GM18508 (cell line): ENCODE results near the gene SETBP1.
A peak's percentile ranks its signal among the peaks of the same experiment; 100 is the strongest.

ENCODE experiments used
- ATAC-seq: cut with Tn5 transposase; IDR thresholded peaks from one replicate; pipeline ENCODE4 v1.9.1; 2021; ENCODE audit warnings: moderate number of reproducible peaks; ENCODE audit not compliant: insufficient read depth, unreplicated experiment

The SETBP1 gene

DNA sequence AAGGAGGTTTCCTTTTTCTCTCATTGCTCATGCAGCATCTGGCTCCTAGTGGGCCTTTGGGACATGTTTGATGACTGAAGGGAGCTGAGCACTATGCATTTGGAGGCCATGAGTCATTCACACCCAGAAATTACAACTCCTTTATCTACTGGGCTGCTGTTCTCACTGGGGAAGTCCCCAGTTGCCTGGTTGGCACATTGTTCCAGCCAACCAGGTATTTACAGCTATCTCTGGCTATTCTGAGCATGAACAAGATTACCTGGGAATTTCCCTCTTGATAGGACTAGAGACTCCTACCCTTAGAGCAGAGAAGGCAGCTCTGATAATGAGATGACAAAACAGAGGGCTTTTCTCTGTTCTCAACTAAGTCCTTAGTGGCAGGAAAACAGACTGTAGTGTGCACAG lies 206.5 kb downstream of the SETBP1 start:
- peak; percentile 91 for ATAC-seq

DNA sequence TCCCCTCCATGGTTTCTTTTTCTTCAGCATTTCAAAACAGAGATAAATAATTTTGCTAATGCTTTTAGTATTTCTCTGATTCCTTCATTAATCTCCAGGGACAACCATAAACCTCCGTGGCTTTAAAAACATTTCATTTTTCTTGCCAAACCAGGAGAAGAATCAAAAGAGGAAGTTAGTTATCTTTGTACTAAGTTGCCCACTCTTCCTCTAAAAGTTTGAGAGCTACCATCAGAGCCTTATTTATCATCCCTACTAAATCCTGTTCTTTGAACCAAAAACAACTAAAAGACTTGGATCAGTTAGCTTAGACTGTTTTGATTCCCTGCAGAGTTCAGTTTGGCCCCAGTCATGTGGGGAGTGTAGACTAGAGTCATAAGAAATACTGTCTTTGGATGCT lies 208.4 kb downstream of the SETBP1 start:
- no peak for ATAC-seq

DNA sequence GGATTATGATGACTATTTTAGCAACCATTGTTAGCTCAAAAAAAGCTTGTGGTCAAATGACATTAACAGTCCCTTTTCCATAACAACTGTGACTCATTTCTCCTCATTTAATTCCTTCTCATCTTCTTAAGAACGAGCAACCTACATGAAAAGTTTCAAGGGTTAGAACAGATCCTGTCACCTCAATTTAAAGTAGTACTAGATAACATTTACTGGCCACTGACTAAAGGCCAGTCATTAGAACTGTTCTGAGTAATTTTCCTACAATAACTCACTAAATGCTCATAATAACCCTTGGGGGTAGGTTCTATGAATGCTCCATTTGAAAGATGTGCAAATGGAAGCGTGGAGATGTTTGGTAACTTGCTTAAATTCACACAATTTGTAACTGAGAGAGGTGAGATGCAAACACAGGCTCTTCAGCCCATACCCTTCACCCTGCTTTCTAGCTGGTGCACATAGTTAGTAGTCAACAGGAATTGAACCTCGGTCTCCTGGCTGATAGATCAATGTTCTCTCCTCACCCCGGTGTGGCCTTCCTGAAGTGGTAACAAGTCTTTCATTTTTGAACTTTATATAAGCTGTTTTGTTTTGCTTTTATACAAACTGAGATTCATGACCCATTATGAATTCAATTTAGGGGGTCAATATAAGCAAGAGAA lies 212.5 kb downstream of the SETBP1 start:
- no peak for ATAC-seq

DNA sequence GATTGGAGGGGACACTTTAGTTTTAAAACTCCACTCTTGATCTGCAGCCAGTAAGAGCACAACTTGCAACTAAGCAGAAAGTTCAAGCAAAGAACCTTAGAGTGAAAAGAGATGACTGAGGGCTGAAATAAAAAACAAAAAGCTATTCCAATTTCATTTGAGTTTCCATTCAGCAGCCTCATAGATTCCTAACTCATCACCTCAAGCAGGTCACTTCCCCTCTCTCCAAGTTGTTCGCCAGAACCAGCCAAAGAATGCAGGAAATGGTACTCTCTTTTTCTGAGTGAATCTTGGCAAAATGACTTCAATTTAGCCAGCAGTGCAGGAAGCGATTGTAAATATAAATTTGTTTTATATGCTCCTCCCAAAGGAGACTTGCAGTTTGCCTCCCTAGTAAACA lies 213.3 kb downstream of the SETBP1 start:
- ATAC-seq: no peak

DNA sequence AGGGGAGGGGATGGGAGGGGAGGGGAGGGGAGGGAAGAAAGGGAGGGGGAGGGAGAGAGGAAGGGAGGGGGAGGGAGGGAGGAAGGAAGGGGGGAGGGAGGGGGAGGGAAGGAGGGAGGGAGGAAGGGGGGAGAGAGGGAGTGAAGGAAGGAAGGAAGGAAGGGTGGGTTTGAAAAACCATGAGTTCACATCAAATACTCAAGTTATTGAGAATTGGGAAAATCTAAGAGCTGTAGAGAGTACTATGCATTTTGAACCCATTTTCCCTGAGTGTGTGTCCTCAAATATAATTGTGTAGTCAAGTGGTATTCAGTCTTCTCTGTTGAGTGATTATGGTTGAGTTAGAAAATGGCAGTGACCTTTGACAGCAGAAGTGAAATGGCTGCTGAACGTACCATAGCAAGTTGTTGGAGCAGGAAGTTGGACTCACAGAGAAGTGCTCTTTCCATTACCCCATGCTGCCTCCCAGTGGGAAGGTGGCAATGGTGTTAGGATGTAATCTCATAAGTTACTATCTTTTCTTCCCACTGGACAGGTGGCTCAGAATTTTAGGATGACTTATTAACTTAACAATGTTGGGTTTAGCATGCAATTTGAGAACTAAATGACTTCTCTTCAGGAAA lies 214.6 kb downstream of the SETBP1 start:
- ATAC-seq: peak; percentile 69

DNA sequence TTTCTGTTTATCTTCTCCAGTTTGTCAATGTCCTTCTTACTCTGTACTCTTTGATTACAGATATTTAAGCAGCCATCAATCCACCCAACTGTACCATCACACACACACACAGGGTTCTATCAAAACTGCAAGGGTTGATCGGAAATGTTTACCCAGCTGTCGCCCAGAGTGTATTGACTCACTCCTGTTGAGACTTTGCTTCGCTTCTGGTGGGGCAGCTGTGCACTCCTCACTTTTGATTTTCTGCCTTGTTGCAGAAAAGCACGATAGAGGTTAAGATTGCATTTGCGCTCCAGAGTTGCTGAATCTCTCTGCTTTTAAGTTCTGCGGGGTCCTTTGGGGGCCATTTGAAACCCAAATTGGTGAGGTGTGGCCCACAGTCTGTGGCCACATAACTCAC lies 216.2 kb downstream of the SETBP1 start:
- ATAC-seq: no peak

DNA sequence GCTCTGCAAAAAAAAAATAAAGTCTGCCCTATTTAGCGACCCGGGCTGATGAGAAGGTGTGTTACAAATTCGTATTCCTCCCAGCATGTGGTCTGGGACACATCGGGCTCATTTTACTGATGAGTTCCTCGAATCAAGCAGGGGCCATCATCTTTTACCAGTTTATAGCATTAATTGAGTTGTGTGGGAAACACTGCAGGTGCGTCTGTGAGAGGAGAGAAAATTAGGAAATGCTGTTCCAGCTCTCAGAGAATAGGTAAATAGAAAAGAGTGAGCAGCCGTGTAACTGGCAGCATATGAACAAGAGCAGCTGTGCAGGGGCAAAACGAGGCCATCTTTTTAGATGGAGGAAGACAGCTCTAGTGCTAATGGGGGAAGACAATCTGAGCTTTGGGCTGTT lies 216.7 kb downstream of the SETBP1 start:
- ATAC-seq: no peak

DNA sequence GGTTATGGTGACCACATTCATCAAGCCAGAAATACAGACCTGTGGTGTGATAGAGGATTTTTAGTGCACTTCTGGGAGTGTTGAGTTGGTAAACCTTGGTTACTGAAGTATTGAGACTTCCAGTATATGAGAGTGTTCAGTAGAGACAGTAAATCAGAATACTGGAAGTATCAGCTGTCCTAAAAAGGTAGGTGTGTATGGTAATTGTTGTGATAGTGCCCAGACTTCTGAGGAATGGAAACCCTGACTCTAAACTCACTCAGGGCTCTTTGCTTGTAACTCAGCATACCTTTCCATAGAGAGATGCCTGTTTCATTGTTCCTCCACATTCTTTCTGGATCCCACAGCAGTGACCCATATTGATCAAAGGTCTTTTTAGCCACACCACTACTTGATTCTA lies 217.1 kb downstream of the SETBP1 start:
- ATAC-seq: no peak

DNA sequence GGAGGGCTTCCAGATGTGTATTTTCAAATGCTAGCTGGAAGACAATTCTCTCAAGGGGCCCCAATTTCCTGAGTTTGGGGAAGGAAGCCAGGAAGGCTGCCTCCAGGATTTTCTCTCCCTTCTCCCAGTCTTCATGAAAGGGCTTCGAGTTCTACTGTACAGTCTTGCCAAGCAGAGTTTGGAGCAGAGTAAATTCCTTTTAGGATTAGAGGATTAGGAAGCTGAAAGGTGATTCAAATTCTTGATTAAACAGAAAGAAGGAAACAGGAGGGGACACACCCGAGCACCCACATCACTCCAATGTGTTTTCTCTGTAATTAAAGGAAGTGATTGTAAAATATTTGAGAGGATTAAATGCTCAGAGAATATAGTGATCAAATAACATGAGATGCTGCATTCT lies 217.8 kb downstream of the SETBP1 start:
- no peak for ATAC-seq

DNA sequence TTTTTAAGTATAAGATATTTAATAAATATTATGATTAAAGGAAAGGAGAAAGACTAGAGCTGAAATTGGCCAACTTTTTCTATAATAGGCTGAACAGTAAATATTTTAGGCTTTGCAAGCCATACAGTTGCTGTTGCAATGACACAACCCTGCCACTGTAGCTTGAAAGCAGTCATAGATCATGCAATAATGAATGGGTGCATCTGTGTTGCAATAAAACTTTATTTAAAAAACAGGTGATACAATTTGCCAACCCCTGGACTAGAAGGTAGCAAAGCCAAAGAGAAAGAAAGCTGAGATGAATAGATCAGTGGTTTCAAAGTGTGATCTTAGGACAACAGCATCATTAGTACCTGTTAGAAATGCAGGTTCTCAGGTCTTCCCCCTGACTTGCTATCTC lies 219.1 kb downstream of the SETBP1 start:
- ATAC-seq: no peak

DNA sequence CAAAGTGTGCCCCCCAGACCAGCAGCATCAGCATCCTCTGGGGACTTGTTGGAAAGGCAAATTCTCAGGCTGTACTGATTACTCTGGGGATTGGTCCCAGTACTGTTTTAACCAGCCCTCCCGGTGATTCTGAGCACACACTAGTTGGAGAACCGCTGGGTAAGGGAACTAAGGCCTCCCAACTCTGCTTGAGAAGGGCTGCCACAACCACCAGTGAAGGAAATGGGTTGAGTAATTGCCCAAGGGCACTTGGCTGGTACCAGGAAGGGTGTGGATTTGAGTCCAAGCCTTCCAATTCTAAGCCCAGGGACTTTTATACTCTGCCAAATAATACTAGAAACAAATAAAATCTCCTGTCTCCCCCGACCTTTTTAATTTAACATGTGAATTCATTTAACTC lies 219.9 kb downstream of the SETBP1 start:
- no peak for ATAC-seq

DNA sequence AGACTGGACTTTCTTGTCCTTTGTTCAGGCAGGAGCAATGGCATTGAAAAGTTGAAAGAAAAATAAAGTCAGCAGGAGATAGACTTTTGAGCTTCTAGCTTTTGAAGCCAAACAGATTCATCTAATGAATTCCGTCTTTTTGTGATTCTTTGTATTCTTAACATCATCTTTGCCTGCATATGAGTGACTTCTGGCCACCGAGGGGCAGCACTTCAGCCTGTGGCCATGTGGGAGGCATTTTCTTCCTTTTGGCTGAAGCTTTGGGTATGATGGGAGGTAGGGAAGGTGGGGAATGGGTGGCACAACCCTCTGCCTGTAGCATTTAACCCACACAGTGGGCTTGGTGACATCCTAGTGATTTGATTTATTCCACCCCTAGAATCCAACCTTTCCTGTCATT lies 220.6 kb downstream of the SETBP1 start:
- ATAC-seq: no peak

DNA sequence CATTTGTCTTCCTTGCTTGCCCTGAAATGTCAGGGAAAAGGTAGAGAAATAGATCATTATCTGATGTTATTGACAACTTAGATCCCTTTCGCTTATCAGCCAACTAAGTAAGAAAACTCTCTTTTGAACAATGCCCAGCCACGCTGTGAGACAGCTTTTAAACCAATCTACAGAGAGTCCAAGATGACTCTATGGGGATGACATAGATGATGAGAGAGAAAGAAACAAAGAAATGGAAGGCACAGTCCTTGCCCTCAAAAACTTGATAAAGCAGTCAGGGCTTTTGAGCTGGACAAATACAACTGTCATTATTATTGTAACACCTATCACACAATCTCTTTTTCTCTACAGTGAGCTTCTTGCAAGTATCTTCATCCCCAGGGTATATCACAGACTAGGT lies 222.6 kb downstream of the SETBP1 start:
- no peak for ATAC-seq

DNA sequence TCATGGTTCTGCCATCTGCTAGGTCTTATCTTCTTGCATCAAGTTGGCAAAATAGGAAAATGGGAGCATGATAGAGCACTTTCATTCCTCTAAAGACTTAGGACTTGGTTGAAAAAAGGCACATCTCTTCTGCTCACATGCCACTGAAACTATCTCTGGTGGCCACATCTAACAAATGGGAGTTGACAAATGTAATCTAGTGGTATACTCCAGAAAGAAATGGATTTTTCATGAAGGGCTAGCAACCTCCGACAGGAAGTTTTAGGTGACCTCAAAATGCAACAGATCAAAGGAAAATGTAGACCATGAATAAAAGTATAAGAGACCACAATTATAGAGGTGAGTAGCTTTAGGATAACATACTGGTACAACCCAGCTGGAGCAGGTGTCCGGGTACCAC lies 224.1 kb downstream of the SETBP1 start:
- ATAC-seq: no peak

DNA sequence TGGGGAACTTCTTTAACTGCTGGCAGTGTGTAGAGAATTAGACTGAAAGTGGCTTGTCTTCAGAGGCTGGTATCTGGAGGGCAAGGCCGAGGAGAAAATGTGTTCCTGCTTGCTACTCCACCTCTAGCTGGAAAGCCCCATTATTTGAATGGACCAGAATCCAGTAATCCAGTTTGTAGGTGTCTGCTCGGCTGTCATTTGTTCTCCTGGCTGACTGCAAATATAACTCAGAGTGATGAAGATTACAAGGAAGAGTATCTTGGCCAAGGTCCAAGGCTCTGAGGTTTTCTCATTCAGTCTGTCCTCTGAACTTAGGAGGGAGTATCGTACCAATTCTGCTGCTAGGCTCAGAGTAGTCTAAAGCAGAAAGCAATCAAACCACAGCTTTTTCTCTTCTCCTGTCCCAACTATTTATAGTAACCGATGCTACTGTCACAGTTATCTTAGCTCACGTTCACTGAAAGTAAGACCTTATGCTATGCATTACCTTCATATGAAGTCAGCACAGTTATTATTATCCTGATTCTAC lies 228.6 kb downstream of the SETBP1 start:
- peak; percentile 83 for ATAC-seq

DNA sequence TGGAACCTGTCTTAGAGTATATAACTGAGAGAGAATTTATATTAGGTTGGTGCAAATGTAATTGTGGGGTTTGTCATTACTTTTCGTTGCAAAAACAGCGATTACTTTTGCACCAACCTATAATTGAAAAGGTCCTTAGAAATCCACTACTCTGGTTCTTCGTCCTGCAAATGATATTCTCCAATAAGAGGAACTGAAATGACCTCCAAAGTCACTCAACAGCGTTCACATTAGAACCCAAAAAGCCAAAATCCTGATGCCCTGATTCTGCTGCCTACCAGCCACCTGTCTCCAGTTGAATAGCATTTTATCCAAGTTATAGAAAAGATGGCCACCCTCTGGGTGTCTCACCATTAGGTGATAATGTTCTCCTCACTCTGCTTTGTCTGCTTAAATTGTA lies 230.6 kb downstream of the SETBP1 start:
- no peak for ATAC-seq

DNA sequence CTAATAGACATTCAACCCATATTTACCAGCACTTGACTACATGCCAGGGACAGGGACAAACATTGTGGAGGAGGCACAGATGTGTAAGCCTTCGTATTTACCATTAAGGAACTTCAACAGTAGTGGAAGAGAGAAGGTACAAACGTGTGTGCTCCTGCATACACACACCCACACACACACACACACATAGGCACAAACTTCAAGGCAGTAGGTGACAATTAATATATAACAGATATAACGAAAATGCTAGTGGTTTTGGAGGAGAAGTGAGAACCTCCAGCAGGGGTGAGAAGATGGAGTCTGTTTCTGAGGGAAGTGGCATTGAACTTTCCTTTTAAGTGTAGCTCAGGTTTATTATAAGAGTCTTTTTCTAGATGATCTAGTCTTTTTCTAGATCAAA lies 231.1 kb downstream of the SETBP1 start:
- ATAC-seq: peak; percentile 30

DNA sequence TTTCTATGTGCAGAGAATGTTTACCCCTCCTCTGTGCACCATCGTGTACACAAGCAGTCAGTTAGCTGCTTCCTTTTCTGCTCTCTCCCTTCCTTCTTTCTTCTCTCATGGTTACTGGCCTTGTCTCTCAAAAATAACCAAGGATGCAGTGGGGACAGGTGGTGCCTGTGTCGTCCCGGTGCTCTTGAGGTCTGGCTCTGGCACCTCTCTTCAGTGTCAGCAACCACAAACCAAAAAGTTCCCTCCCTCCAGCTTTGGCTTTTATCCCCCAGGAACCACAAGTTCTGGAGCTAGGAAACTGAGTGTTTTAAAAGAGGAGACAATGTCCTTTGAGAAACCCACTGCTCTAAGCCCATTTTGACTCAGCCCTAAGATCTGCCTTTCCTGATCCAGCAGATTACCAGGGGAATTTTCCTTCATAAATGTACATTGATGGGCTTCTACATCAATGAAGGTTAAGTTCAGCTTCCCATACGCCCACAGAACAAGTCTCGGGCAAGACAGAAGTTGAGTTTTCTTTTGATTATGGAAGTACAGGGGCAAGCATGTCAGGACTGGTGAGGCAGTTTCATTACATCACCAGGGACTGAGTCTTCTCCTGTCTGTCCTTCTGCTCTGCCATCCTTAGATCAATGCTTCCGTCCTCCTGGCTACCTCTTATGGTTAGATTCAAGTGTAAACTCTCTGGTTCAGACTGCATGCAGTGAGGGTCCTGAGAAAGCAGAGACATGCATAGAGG lies 232.2 kb downstream of the SETBP1 start:
- no peak for ATAC-seq

DNA sequence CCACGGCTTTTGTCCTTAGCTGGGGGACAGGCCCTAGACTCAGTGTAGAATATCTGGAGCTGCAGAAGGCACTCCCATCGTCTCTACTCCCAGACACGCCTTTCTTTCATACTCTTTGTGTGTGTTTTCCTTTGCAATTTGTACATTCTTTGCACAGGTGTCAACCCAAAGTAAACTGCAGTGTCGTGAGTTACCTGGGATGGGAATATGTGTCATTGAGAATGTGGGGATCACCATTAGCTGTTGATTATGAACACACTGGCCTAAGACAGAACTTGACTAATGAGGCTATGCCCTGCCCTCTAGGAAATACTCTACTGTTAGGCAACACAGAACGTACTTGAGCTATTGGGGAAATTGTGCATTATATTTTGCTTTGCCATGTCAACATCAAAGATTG lies 233.3 kb downstream of the SETBP1 start:
- ATAC-seq: no peak

DNA sequence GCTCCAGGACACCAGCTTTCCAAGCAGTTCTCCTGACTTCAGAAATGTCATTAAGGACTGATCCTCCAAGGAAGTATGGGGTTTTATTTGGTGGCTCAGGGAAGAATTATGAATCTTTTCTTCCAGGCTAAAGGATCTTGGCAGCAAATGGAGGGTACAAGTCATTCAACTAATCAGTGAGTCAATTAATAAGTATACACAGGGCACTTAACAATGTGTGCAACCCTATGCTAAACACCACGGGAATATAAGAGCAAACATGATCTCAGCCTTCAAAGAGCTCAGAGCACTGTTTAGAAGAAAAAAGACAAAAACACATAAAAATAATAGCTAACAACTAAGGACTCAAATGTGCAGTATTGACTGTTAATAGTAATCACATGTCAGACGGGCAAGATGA lies 234.5 kb downstream of the SETBP1 start:
- no peak for ATAC-seq

DNA sequence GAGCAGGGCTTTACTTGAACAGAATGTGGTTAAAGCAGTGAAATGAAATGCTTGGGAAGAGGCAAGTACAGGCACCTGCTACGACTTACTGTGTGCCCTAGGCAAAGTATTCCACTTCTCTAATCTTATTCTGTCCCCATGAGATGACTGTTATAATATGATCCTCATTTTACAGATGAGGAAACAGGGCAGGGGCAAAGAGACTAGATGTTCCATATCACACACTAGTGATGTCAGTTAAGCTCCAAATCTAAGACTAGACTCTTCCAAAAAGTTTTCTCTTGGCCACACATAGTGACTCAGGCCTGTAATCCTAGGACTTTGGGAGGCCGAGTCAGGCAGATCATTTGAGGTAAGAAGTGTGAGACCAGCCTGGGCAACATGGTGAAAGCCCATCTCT lies 235.0 kb downstream of the SETBP1 start:
- no peak for ATAC-seq
